K562 (cell line): ENCODE results near the gene ZBTB44. TPM values are rescaled to one million over a fixed set of nuclear protein-coding genes. Genes with fewer than 3 reads are reported as not detected.

Experiments used
- ATAC-seq: fragments of 200-7000 bp; cut with Tn5 transposase; 3 replicates; pipeline ENCODE4 v1.9.1; 2020; ENCODE audit warnings: moderate library complexity
- BruUV-seq: library from RNA; stranded (reverse); fragments of 400-500 nt; replicated peaks from 2 replicates; lab custom pipeline; 2021; lab: Mats Ljungman, UMichigan
- CTCF ChIA-PET: fragments of 300-600 bp; formaldehyde crosslinking; extraction: SDS; loops from one replicate; lab custom pipeline; 2021; ENCODE audit warnings: low intra/inter-chr PET ratio; lab: Yijun Ruan, JAX
- POLR2A ChIA-PET: fragments of 300-600, 350-650 bp; sonication (Branson Sonifier 250); formaldehyde crosslinking; extraction: SDS; loops from one replicate; lab custom pipeline; 2021; ENCODE audit warnings: antibody characterized with exemption, inconsistent platforms; lab: Yijun Ruan, JAX
- DNase-seq, 4 experiments: peaks; one replicate each; pipeline versions ENCODE4 v3.0.0 to v3.0.0-alpha.2; 2011 to 2018; ENCODE audit warnings: low spot score in 3 of 4, mixed read lengths in 3 of 4; ENCODE audit errors: extremely low read depth in 1 of 4
- FAIRE-seq: peaks from 2 replicates; lab custom pipeline; 2011; peaks lifted over from hg19 to GRCh38; lab: Jason Lieb, UNC
- H2AFZ ChIP-seq: 2 replicates; pipeline ENCODE4 v1.6.0; 2011; ENCODE audit warnings: low read depth, low read length, control low read depth, inconsistent platforms
- H3K27ac ChIP-seq: fragments of 200-600 bp; 3 replicates; pipeline ENCODE4 v1.8.0; 2011; ENCODE audit warnings: low read depth, mild to moderate bottlenecking, control low read depth, inconsistent platforms, low read length, moderate library complexity, mixed read lengths; ENCODE audit errors: extremely low read depth
- H3K27me3 ChIP-seq, 2 experiments: fragments of 300-600 bp in 1 of 2; 2 replicates in 1 of 2; 3 replicates in 1 of 2; pipeline versions ENCODE4 v1.6.0 to v1.8.0; 2011; ENCODE audit warnings: inconsistent platforms in 2 of 2, low read length in 2 of 2, mild to moderate bottlenecking in 1 of 2, mixed read lengths in 1 of 2, moderate library complexity in 1 of 2; ENCODE audit not compliant: control insufficient read depth in 2 of 2, insufficient read depth in 2 of 2
- H3K36me3 ChIP-seq: fragments of 300-600 bp; 3 replicates; pipeline ENCODE4 v1.8.0; 2011; ENCODE audit warnings: mild to moderate bottlenecking, low read length, inconsistent platforms; ENCODE audit not compliant: control insufficient read depth, insufficient read depth
- H3K4me1 ChIP-seq, 2 experiments: fragments of 200-600 bp in 1 of 2; replicated peaks in 1 of 2; 2 replicates in 1 of 2; 3 replicates in 1 of 2; pipeline versions ENCODE4 v1.5.1 to v1.8.0; 2011; ENCODE audit warnings: inconsistent platforms in 2 of 2, low read length in 2 of 2, mild to moderate bottlenecking in 1 of 2, mixed read lengths in 1 of 2, moderate library complexity in 1 of 2; ENCODE audit not compliant: control insufficient read depth in 2 of 2, insufficient read depth in 2 of 2
- H3K4me2 ChIP-seq: 2 replicates; pipeline ENCODE4 v1.6.1; 2011; ENCODE audit warnings: low read length, control low read depth, inconsistent platforms, mixed read lengths; ENCODE audit not compliant: insufficient read depth
- H3K4me3 ChIP-seq: fragments of 200-600 bp; sonication (generic), shearing (Covaris generic); 2 replicates; pipeline ENCODE4 v1.5.1; 2016; ENCODE audit warnings: control low read depth, inconsistent platforms
- H3K79me2 ChIP-seq: fragments of 200-600 bp; 3 replicates; pipeline ENCODE4 v1.8.0; 2011; ENCODE audit warnings: low read length, inconsistent platforms; ENCODE audit not compliant: control insufficient read depth, insufficient read depth
- H3K9ac ChIP-seq, 2 experiments: 2 replicates each; pipeline versions ENCODE4 v1.6.0 to v1.6.1; 2011; ENCODE audit warnings: low read depth in 2 of 2, low read length in 2 of 2, control low read depth in 1 of 2, inconsistent platforms in 1 of 2, mild to moderate bottlenecking in 1 of 2, mixed read lengths in 1 of 2; ENCODE audit not compliant: insufficient read depth in 1 of 2
- H3K9me1 ChIP-seq: one replicate; pipeline ENCODE4 v1.6.0; 2011; ENCODE audit warnings: inconsistent platforms, mild to moderate bottlenecking, low read length, moderate library complexity; ENCODE audit not compliant: control insufficient read depth, insufficient read depth
- H3K9me3 ChIP-seq: replicated peaks from 2 replicates; pipeline ENCODE4 v1.5.1; 2011; ENCODE audit warnings: low read depth, low read length, inconsistent platforms; ENCODE audit not compliant: control insufficient read depth, insufficient read depth
- H4K20me1 ChIP-seq: replicated peaks from 2 replicates; pipeline ENCODE4 v1.6.1; 2011; ENCODE audit warnings: low read length, inconsistent platforms, mixed read lengths; ENCODE audit not compliant: control insufficient read depth, insufficient read depth
- BMI1 ChIP-seq: fragments of 150-350 bp; IDR thresholded peaks from 2 replicates; pipeline ENCODE4 v1.6.1; 2014; ENCODE audit warnings: low read length
- E2F8 ChIP-seq: fragments of 450-650 bp; IDR thresholded peaks from 2 replicates; pipeline ENCODE4 v1.7.1; 2018; ENCODE audit warnings: mild to moderate bottlenecking, low read depth; ENCODE audit not compliant: partially characterized antibody
- GTF2F1 ChIP-seq: IDR thresholded peaks from 2 replicates; pipeline ENCODE4 v1.6.1; 2011; ENCODE audit warnings: low read depth, low read length, improper control_type of control experiment
- HDAC8 ChIP-seq: fragments of 450-650 bp; IDR thresholded peaks from 2 replicates; pipeline ENCODE4 v1.6.1; 2016; ENCODE audit warnings: mild to moderate bottlenecking, missing genetic modification characterization, moderate library complexity, missing compliant biosample characterization
- ID3 ChIP-seq, 2 experiments: fragments of 250-450 bp in 1 of 2; fragments of 450-650 bp in 1 of 2; sonication (Bioruptor Pico) in 1 of 2; IDR thresholded peaks; 2 replicates each; pipeline versions ENCODE4 v1.6.1 to v1.8.0; 2016 to 2021; ENCODE audit warnings: mild to moderate bottlenecking in 2 of 2, moderate library complexity in 2 of 2, missing compliant biosample characterization in 1 of 2, missing genetic modification characterization in 1 of 2
- THRA ChIP-seq: fragments of 450-650 bp; IDR thresholded peaks from 2 replicates; pipeline ENCODE4 v1.6.1; 2017; ENCODE audit warnings: mild to moderate bottlenecking, moderate library complexity
- YY1 ChIP-seq, 3 experiments: IDR thresholded peaks; 2 replicates each; pipeline ENCODE4 v1.6.1; 2011; ENCODE audit warnings: low read length in 2 of 3, mild to moderate bottlenecking in 2 of 3, moderate library complexity in 2 of 3, borderline replicate concordance in 1 of 3, control low read depth in 1 of 3, low read depth in 1 of 3; ENCODE audit not compliant: insufficient read depth in 3 of 3, insufficient replicate concordance in 2 of 3, control insufficient read depth in 1 of 3, insufficient read length in 1 of 3; ENCODE audit errors: extremely low read depth in 1 of 3
- ZBTB34 ChIP-seq: fragments of 250-450 bp; sonication (Bioruptor Pico); IDR thresholded peaks from 2 replicates; pipeline ENCODE4 v1.8.0; 2021; ENCODE audit warnings: mild to moderate bottlenecking, moderate library complexity
- ZNF277 ChIP-seq: fragments of 250-450 bp; sonication (Bioruptor Pico); IDR thresholded peaks from 2 replicates; pipeline ENCODE4 v1.8.0; 2022; ENCODE audit warnings: inconsistent platforms, mild to moderate bottlenecking, moderate library complexity, borderline replicate concordance
- ZNF511 ChIP-seq: sonication (generic); formaldehyde crosslinking; IDR thresholded peaks from 2 replicates; pipeline ENCODE4 v1.8.0; 2022; ENCODE audit warnings: mild to moderate bottlenecking, missing genetic modification reagents
- WGBS: fragments of 100-300 bp; shearing (Covaris generic); methylation state at CpG from one replicate; pipeline ENCODE4 v1.1.6; 2016; ENCODE audit warnings: low coverage, mixed read lengths; ENCODE audit not compliant: insufficient coverage; ENCODE audit errors: missing lambda C conversion rate; 5-methylcytosine and 5-hydroxymethylcytosine counted together
- in situ Hi-C: fragments of 300-500 bp; cut with MboI; formaldehyde crosslinking; loops from 4 replicates; pipeline ENCODE4 v1.15.0; 2018; ENCODE audit warnings: inconsistent platforms, mixed read lengths
- intact Hi-C: fragments of 100-400 bp; cut with micrococcal nuclease; formaldehyde crosslinking; loops from 2 replicates; pipeline ENCODE4 v1.14.2; 2022
- polyA plus RNA-seq, 8 experiments: library from polyadenylated mRNA; depleted of rRNA in 4 of 8; stranded (reverse) in 5 of 8; unstranded in 3 of 8; fragments of >200 nt; fragmentation: Nextera tagmentation in 2 of 8; fragmentation: Illumina TruSeq in 1 of 8; extraction: Ambion mirVana in 2 of 8; extraction: Trizol in 1 of 8; gene quantifications; 2 replicates each; pipeline versions ENCODE4 v1.2.1 to v1.2.3, GENCODE V29; 2011 to 2014; ENCODE audit warnings: inconsistent platforms in 1 of 8, missing spikeins in 1 of 8
- total RNA-seq, 7 experiments: library from RNA; depleted of rRNA in 6 of 7; stranded (reverse); fragments of >200 nt in 6 of 7; fragmentation: Illumina TruSeq in 2 of 7; extraction: Trizol in 2 of 7; gene quantifications; 2 replicates each; pipeline versions ENCODE4 v1.2.1 to v1.2.3, GENCODE V29; 2011 to 2021; ENCODE audit warnings: low replicate concordance in 1 of 7

The ZBTB44 gene
- total and polyA plus RNA-seq, 9 of the 15 experiments (the other 6 are each of a cell fraction or from before 2014, with no cell fraction given) = 4.7 to 27.1 (median 17.3) TPM

GRCh38 chr11:130208241-130209127 lies 106.2 kb downstream of the ZBTB44 start:
- POLR2A ChIA-PET = interaction anchor here (0.6 to 0.7 kb wide), 2 partner anchors 335 to 931 kb away, joined by 3 read pairs; no protein-coding TSS in a partner anchor
- no peak overlapping the region for H3K4me3 ChIP-seq
- ATAC-seq (no peak), FAIRE-seq (no peak), DNase-seq (no peak)
- no peak overlapping the region for H3K4me2 ChIP-seq
- CTCF ChIA-PET = no interaction called here
- peaks cover 37 to 78% of the 10 kb centered on the region in 2 experiments; a peak in 4 of 5 replicates for H3K27me3 ChIP-seq
- H3K27ac ChIP-seq = no peak overlapping the region
- H3K4me1 ChIP-seq = peaks cover 0 to 19% of the 10 kb centered on the region in 2 experiments; a peak in 2 of 5 replicates
- no peaks in the 10 kb centered on the region for H3K36me3 ChIP-seq
- H3K9me3 ChIP-seq = no peaks in the 10 kb centered on the region
- peaks cover 11% of the 10 kb centered on the region; the same call in 1 of the 2 replicates for H4K20me1 ChIP-seq
- no peak overlapping the region for H3K9ac ChIP-seq
- BruUV-seq = no TSS peak
- in situ Hi-C loops = no loop called here
- no peaks in the 10 kb centered on the region for H3K9me1 ChIP-seq
- 23% methylated on average over 35 of the region's 45 CpGs for WGBS
- H3K79me2 ChIP-seq = no peaks in the 10 kb centered on the region
- intact Hi-C loops = no loop called here
- no peak overlapping the region for H2AFZ ChIP-seq
- TF ChIP-seq ZNF277 = no peak
- no peak for TF ChIP-seq YY1 (IDR thresholded peaks at IDR 0.05; ENCODE audit: borderline replicate concordance in 1 of 3, control insufficient read depth in 1 of 3, extremely low read depth in 1 of 3, insufficient read depth in 3 of 3, insufficient read length in 1 of 3, insufficient replicate concordance in 2 of 3, low read depth in 1 of 3, low read length in 2 of 3)
- no peak for TF ChIP-seq ZBTB34 (CRISPR knock-in tag)
- no peak for TF ChIP-seq ZNF511 (CRISPR knock-in tag)
- no peak for TF ChIP-seq ID3 (CRISPR knock-in tag; IDR thresholded peaks at IDR 0.05)
- no peak for TF ChIP-seq ID3 (tag; IDR thresholded peaks at IDR 0.05)
- no peak for TF ChIP-seq GTF2F1
- no peak for TF ChIP-seq E2F8
- TF ChIP-seq BMI1 = no peak
- TF ChIP-seq HDAC8 = no peak
- no peak for TF ChIP-seq THRA
